Loucy (cell line): ENCODE data around the gene ZNF423.

Experiments used
- H2AFZ ChIP-seq: fragments of 200-600 bp; sonication (generic); 2 replicates; pipeline ENCODE4 v1.6.0; 2016; ENCODE audit warnings: antibody characterized with exemption, mild to moderate bottlenecking, low read length, moderate library complexity
- H3F3A ChIP-seq: fragments of 200-600 bp; 2 replicates; pipeline ENCODE4 v1.6.0; 2016; ENCODE audit warnings: antibody characterized with exemption, low read depth, mild to moderate bottlenecking
- H3K27me3 ChIP-seq: fragments of 200-600 bp; sonication (generic); 2 replicates; pipeline ENCODE4 v1.6.1; 2014; ENCODE audit warnings: low read length, mild to moderate bottlenecking; ENCODE audit not compliant: insufficient read depth, poor library complexity, severe bottlenecking
- H3K36me3 ChIP-seq: fragments of 200-600 bp; sonication (generic); 2 replicates; pipeline ENCODE4 v1.6.1; 2016; ENCODE audit warnings: low read length; ENCODE audit not compliant: insufficient read depth
- H3K4me1 ChIP-seq: fragments of 200-600 bp; sonication (generic); 2 replicates; pipeline ENCODE4 v1.5.1; 2014; ENCODE audit warnings: low read length, mild to moderate bottlenecking; ENCODE audit not compliant: insufficient read depth, poor library complexity, severe bottlenecking
- H3K4me2 ChIP-seq: fragments of 200-600 bp; sonication (generic); 2 replicates; pipeline ENCODE4 v1.6.0; 2014; ENCODE audit warnings: antibody characterized with exemption, low read length, low read depth, mild to moderate bottlenecking; ENCODE audit not compliant: poor library complexity, severe bottlenecking
- H3K4me3 ChIP-seq: fragments of 200-600 bp; sonication (generic); 2 replicates; pipeline ENCODE4 v1.5.1; 2014; ENCODE audit warnings: low read length, mild to moderate bottlenecking, mixed read lengths; ENCODE audit not compliant: poor library complexity, severe bottlenecking
- H3K79me2 ChIP-seq: fragments of 200-600 bp; sonication (generic); 2 replicates; pipeline ENCODE4 v1.6.1; 2014; ENCODE audit warnings: low read length; ENCODE audit not compliant: insufficient read depth
- H3K9ac ChIP-seq: fragments of 200-600 bp; sonication (generic); 2 replicates; pipeline ENCODE4 v1.6.0; 2014; ENCODE audit warnings: mild to moderate bottlenecking, low read depth, low read length, moderate library complexity; ENCODE audit not compliant: poor library complexity, severe bottlenecking
- H3K9me2 ChIP-seq: fragments of 200-600 bp; sonication (generic); replicated peaks from 2 replicates; pipeline ENCODE4 v1.6.1; 2016; ENCODE audit warnings: low read depth, low read length, mixed read lengths
- H3K9me3 ChIP-seq: fragments of 200-600 bp; sonication (generic); 2 replicates; pipeline ENCODE4 v1.6.1; 2014; ENCODE audit warnings: mild to moderate bottlenecking, antibody characterized with exemption, low read length, low read depth; ENCODE audit not compliant: insufficient read depth
- H4K20me1 ChIP-seq: fragments of 200-600 bp; sonication (generic); 2 replicates; pipeline ENCODE4 v1.6.0; 2014; ENCODE audit warnings: antibody characterized with exemption, low read length, mild to moderate bottlenecking; ENCODE audit not compliant: insufficient read depth, poor library complexity, severe bottlenecking
- CTCF ChIP-seq: fragments of 200-600 bp; sonication (generic); conservative IDR thresholded peaks from 2 replicates; pipeline ENCODE4 v1.5.1; 2014; ENCODE audit warnings: mild to moderate bottlenecking, antibody characterized with exemption, low read length
- EZH2phosphoT487 ChIP-seq: fragments of 200-600 bp; IDR thresholded peaks from 2 replicates; pipeline ENCODE4 v1.6.1; 2018; ENCODE audit warnings: antibody characterized with exemption, mild to moderate bottlenecking, moderate library complexity, borderline replicate concordance

Gene ZNF423

GRCh38 chr16:49497466-49497865 is 358.4 kb downstream of the ZNF423 start:
- Histone ChIP-seq H3K4me2 (no peak overlapping the region), H3K9ac (no peak overlapping the region), H3K9me3 (no peaks in the 10 kb centered on the region), H3K27me3 (no peaks in the 10 kb centered on the region), H3K79me2 (no peaks in the 10 kb centered on the region), H2AFZ (no peak overlapping the region), H3K4me3 (no peak overlapping the region), H3K9me2 (no peaks in the 10 kb centered on the region), H3K36me3 (no peaks in the 10 kb centered on the region), H3F3A (no peaks in the 10 kb centered on the region), H4K20me1 (no peaks in the 10 kb centered on the region), H3K4me1 (peaks cover 7% of the 10 kb centered on the region)
- no peak for TF ChIP-seq CTCF
- no peak for TF ChIP-seq EZH2phosphoT487

GRCh38 chr16:49496656-49497055 is 359.3 kb downstream of the ZNF423 start:
- H4K20me1 ChIP-seq, result no peaks in the 10 kb centered on the region
- no peaks in the 10 kb centered on the region for H3K9me3 ChIP-seq
- H3K9ac ChIP-seq, result no peak overlapping the region
- no peak overlapping the region for H3K4me2 ChIP-seq
- no peaks in the 10 kb centered on the region for H3K9me2 ChIP-seq
- H3K4me1 ChIP-seq, result peaks cover 7% of the 10 kb centered on the region
- no peak overlapping the region for H2AFZ ChIP-seq
- TF ChIP-seq EZH2phosphoT487, result no peak
- H3K36me3 ChIP-seq, result no peaks in the 10 kb centered on the region
- H3K27me3 ChIP-seq, result no peaks in the 10 kb centered on the region
- H3K79me2 ChIP-seq, result no peaks in the 10 kb centered on the region
- H3K4me3 ChIP-seq, result no peak overlapping the region
- no peaks in the 10 kb centered on the region for H3F3A ChIP-seq

- Histone ChIP-seq H2AFZ (no peak overlapping the region), H3K4me1 (peaks cover 7% of the 10 kb centered on the region), H3K27me3 (no peaks in the 10 kb centered on the region), H3K4me2 (no peak overlapping the region), H3K79me2 (no peaks in the 10 kb centered on the region), H3K9ac (no peak overlapping the region), H3K9me3 (no peaks in the 10 kb centered on the region), H3K9me2 (no peaks in the 10 kb centered on the region), H3K36me3 (no peaks in the 10 kb centered on the region), H4K20me1 (no peaks in the 10 kb centered on the region), H3F3A (no peaks in the 10 kb centered on the region), H3K4me3 (no peak overlapping the region)
- TF ChIP-seq CTCF (no peak), EZH2phosphoT487 (no peak)
Measured at GRCh38 chr16:49495596-49496355, 360.1 kb downstream of the ZNF423 start.
